GM21786 (cell line): ENCODE data around the gene TBC1D2B.
"Not testable (repeated sequence)": the region's sequence is repeated elsewhere in the genome, so short reads cannot be mapped to it uniquely, and the experiment has no call there.

Experiments used
- ATAC-seq: cut with Tn5 transposase; IDR thresholded peaks from one replicate; pipeline ENCODE4 v1.9.1; 2021; ENCODE audit not compliant: unreplicated experiment

Gene TBC1D2B

GRCh38 chr15:77978759-77979145 is 98.8 kb downstream of the TBC1D2B start:
- not testable (repeated sequence) for ATAC-seq

GRCh38 chr15:77977903-77978758 is 99.4 kb downstream of the TBC1D2B start:
- ATAC-seq, result not testable (repeated sequence)

- not testable (repeated sequence) for ATAC-seq
Measured at GRCh38 chr15:77976760-77977525, 100.6 kb downstream of the TBC1D2B start.

- not testable (repeated sequence) for ATAC-seq
Measured at GRCh38 chr15:77976095-77976450, 101.4 kb downstream of the TBC1D2B start.

DNA sequence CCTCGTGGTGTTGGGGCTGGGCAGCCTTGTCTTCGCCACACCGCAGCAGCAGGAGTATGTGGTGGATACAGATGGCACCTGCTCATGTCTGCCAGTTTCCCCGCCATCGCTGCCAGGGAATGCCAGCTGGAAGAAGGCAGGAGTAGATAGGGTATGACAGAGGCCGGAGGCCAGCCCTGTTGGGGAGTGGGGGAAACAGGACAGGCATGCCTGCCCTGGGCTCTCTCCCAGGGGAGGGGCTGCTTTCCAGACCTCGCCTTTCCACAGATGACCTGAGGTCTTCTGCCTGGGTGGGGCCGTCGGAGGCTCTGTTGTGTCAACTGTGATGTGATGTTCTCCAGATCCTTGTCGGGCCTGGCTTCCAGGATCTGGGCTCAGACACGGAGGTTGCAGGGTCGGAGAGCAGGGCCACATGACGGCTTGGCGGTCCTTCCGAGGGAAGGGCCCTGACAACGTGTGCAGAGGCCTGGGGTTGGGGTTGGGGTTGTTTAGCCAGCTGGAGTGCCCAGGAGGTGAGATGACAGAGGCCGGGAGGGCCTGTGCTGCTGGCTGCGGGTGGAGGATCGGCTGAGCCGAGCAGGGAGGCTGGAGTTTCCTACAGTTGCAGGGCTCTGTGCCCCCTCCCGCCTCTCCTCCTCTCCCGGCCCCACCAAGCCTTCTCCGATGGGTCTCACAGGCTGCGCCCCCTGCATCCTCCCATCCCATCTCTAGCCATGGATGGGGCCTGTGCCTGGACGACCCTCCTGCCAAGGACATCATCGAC is 102.0 kb downstream of the TBC1D2B start:
- ATAC-seq, result no peak

GRCh38 chr15:77974416-77975331 is 102.8 kb downstream of the TBC1D2B start:
- no peak for ATAC-seq

- ATAC-seq, result no peak
Measured at GRCh38 chr15:77974098-77974414, 103.5 kb downstream of the TBC1D2B start.

GRCh38 chr15:77973273-77974097 is 104.0 kb downstream of the TBC1D2B start:
- not testable (repeated sequence) for ATAC-seq

DNA sequence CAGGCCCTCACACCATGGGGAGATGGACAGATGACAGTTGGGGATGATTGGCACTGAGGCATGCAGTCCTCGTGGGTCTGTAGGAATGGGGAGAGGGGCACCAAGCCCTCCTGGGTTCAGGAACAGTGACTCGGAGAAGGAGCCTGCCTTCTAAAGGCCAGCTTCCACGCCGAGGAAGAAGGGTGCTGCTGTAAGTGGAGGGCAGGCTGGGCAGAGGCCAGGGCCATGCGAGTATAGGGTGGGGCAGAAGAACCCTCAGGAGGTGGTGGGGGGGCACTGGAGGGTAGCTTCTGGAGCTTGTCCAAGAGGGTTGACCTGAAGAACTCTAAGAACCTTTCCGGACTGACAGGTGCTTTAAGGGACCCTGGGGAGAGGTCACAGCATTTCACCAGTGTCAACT is 104.8 kb downstream of the TBC1D2B start:
- ATAC-seq, result not testable (repeated sequence)

DNA sequence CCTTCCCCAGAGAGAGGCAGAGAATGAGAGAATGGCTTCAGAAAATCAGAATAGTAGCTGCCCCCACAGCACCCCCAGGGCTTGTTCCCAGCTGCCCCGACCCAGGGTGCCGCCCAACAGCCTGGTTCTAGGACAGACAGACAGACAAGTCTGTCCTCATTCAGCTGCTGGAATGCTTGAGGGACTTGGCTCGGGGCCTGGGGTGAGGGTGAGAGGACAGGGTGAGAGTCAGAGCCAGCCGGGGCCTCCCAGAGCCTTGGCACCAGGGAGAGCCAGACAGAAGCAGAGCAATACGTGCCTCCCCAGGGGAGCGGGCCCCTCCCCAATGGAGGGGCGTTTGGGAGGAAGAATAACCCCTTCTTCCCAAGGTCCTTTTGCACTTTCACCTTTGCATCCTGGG is 105.6 kb downstream of the TBC1D2B start:
- not testable (repeated sequence) for ATAC-seq

GRCh38 chr15:77970813-77971360 is 106.6 kb downstream of the TBC1D2B start:
- not testable (repeated sequence) for ATAC-seq

DNA sequence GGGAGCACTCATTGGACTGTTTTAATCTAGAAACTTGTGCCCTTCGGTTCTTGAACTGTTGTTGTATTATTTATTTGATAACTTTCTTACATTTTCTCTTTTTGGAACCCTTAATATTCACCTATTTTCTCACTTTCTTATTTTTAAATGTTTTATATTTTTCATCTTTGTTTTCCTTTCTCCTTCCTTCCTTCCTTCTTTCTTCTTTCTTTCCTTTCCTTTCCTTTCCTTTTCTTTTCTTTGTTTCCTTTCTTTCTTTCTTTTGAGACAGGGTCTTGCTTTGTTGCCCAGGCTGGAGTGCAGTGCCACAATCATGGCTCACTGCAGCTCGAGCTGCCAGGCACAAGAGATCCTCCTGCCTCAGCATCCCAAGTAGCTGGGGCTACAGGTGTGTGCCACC is 108.5 kb downstream of the TBC1D2B start:
- ATAC-seq, result no peak

DNA sequence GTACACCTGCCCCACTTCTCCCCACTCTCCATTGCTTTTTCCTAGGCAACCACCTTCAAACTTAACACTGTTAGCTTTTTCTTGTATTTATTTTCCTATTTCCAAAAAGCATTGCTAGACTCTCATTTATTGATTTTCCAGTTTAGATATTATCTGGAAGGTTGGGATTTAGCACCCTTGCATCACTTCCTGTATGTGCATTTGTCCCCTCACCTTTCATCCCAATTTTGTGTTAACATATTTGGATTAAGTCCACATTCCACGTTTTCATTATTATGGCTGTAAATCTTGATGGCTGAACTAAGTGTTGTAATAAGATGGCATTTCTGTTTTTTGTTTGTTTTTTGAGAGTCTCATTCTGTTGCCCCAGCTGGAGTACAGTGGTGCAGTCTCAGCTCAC is 109.7 kb downstream of the TBC1D2B start:
- ATAC-seq, result no peak

DNA sequence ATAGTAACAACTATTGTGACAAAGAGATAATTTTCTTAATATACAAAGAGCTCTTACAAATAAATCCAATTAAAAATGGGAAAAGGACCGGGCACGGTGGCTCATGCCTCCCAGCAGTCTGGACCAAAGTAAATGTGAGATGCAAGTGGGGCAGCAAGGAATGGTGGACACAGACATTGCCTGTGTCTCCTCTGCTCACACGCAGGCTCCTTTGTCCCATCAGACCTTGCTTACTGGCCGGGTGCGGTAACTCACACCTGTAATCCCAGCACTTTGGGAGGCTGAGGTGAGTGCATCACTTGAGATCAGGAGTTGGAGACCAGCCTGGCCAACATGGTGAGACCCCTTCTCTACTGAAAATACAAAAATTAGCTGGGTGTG is 110.3 kb downstream of the TBC1D2B start:
- not testable (repeated sequence) for ATAC-seq

DNA sequence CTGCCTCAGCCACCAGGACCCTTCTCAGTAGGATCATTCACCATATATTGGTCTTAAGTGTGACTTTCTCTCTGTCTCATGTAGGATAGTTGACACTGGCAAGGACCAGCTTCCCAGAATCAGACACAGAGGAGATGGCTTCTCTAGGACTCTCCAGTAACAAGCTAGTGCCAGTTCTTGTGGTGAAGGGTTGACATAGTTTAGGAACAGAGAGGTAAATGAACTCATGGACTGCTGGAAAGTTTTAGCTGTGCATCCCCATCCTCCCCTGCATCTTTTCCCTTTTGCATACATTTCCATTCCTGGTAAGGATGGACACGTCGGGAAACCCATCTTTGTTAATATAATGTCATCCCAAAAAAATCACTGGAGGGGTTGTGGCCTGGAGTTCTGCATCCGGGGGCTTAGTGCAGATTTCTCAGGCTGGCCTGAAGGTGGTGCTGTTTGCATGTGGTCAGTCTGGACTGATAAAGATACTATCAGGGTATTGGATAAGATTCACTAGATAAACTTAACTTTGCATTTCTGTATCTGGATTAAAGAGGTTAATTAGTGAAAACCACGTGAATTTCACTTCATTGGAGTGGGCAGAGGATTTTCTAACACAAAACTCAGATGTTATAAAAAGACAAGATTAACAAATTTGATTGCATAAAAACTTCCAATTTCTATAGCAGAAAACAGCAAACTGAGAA is 110.8 kb downstream of the TBC1D2B start:
- no peak for ATAC-seq

DNA sequence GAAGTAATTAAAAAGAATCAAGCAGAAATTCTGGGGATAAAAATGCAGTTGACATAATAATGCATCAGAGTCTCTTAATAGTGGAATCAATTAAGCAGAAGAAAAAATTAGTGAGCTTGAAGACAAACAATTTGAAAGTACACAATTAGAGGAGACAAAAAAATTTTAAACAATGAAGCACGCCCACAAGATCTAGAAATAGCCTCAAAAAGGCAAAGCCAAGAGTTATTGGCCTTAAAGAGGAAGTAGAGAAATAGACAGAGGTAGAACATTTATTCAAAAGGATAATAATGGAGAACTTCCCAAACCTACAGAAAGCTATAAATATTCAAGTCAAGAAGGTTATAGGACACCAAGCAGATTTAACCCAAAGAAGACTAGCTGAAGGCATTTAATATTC is 113.3 kb downstream of the TBC1D2B start:
- no peak for ATAC-seq

GRCh38 chr15:77959432-77959879 is 118.1 kb downstream of the TBC1D2B start:
- ATAC-seq, result no peak

DNA sequence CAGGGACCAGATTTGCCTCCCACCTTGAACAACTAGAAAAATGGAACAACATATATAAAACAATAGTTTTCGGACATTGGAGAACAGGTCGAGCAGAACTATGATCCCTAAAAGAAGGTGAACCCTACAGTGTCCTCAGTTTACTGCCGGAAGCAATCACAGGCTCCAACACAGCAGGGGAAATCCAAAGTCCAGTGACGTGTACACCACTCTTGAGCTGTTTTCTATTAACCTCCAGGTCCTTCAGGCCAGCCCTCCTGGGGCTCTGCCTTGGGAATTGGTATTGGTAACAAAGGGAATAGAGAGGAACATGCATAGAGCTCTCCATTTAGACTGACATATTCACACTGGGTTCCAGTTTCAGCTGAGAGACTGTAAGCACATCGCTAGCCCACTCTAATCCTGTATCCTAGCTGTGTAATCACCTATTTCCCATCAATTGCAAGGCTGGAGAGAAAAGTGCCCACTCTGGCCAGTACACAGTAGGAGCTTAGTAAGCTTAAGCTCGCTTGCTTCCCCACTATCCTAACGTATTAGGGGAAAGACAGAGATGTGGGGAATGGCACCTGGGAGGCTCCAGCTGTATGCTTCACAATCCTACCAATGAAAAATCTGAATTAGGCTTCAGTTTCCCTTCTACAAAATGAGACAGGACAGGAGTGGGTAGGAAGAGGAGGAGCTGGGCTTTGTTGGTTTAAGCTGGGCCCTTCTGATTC is 118.6 kb downstream of the TBC1D2B start:
- not testable (repeated sequence) for ATAC-seq
